DOHH2 (cell line): ENCODE data around the gene PKD2L1.
A peak's percentile ranks its signal among the peaks of the same experiment; 100 is the strongest.

Source experiments
- H3F3A ChIP-seq: fragments of 200-600 bp; sonication (generic), shearing (Covaris generic); 2 replicates; pipeline ENCODE4 v1.6.0; 2016; ENCODE audit warnings: antibody characterized with exemption, mild to moderate bottlenecking; ENCODE audit not compliant: control insufficient read depth, insufficient read depth
- H3K27ac ChIP-seq: fragments of 200-600 bp; sonication (generic); 2 replicates; pipeline ENCODE4 v1.5.1; 2014; ENCODE audit warnings: low read depth, mild to moderate bottlenecking, low read length, moderate library complexity
- H3K27me3 ChIP-seq: fragments of 200-600 bp; sonication (generic); 2 replicates; pipeline ENCODE4 v1.6.1; 2014; ENCODE audit warnings: mild to moderate bottlenecking, low read length, mixed read lengths; ENCODE audit not compliant: control insufficient read depth
- H3K36me3 ChIP-seq: fragments of 200-600 bp; sonication (generic); 2 replicates; pipeline ENCODE4 v1.6.1; 2014; ENCODE audit warnings: mild to moderate bottlenecking, low read length, moderate library complexity, mixed read lengths; ENCODE audit not compliant: control insufficient read depth
- H3K4me1 ChIP-seq: fragments of 200-600 bp; sonication (generic); 2 replicates; pipeline ENCODE4 v1.6.1; 2014; ENCODE audit warnings: mild to moderate bottlenecking, low read length, mixed read lengths; ENCODE audit not compliant: control insufficient read depth
- H3K4me2 ChIP-seq: fragments of 200-600 bp; sonication (generic); 2 replicates; pipeline ENCODE4 v1.6.0; 2014; ENCODE audit warnings: mild to moderate bottlenecking, low read length, moderate library complexity
- H3K4me3 ChIP-seq: fragments of 200-600 bp; sonication (generic); 2 replicates; pipeline ENCODE4 v1.5.1; 2014; ENCODE audit warnings: mild to moderate bottlenecking, low read length, mixed read lengths
- H3K79me2 ChIP-seq: fragments of 200-600 bp; sonication (generic); 2 replicates; pipeline ENCODE4 v1.6.1; 2014; ENCODE audit warnings: mild to moderate bottlenecking, low read length, mixed read lengths; ENCODE audit not compliant: control insufficient read depth
- H3K9me2 ChIP-seq: fragments of 200-600 bp; sonication (generic); replicated peaks from 2 replicates; pipeline ENCODE4 v1.6.1; 2014; ENCODE audit warnings: mild to moderate bottlenecking, low read length, mixed read lengths; ENCODE audit not compliant: control insufficient read depth
- H3K9me3 ChIP-seq: fragments of 200-600 bp; sonication (generic); 2 replicates; pipeline ENCODE4 v1.6.1; 2014; ENCODE audit warnings: antibody characterized with exemption, low read length, mixed read lengths; ENCODE audit not compliant: control insufficient read depth, insufficient read depth
- H4K20me1 ChIP-seq: fragments of 200-600 bp; sonication (generic); 2 replicates; pipeline ENCODE4 v1.6.0; 2014; ENCODE audit warnings: low read depth, mild to moderate bottlenecking, antibody characterized with exemption, low read length, moderate library complexity; ENCODE audit not compliant: control insufficient read depth, insufficient read depth
- CTCF ChIP-seq: fragments of 200-600 bp; sonication (generic); IDR thresholded peaks from one replicate; pipeline ENCODE4 v1.5.1; 2014; ENCODE audit warnings: antibody characterized with exemption, mild to moderate bottlenecking, low read depth, low read length; ENCODE audit not compliant: poor library complexity, severe bottlenecking
- EZH2phosphoT487 ChIP-seq: fragments of 200-600 bp; sonication (generic); IDR thresholded peaks from 2 replicates; pipeline ENCODE4 v1.6.1; 2017; ENCODE audit warnings: borderline replicate concordance, mild to moderate bottlenecking, antibody characterized with exemption, low read length, moderate library complexity, mixed read lengths

PKD2L1 gene

GRCh38 chr10:100353770-100354485, 23.9 kb upstream of the PKD2L1 start:
- Histone ChIP-seq H4K20me1 (peaks cover 65% of the 10 kb centered on the region), H3K27ac (no peak overlapping the region), H3K4me3 (no peak overlapping the region), H3K9me2 (no peaks in the 10 kb centered on the region), H3K4me2 (peak overlapping the region; percentile 5; the same call in 1 of the 2 replicates), H3K4me1 (peaks cover 48% of the 10 kb centered on the region), H3K36me3 (peaks cover 94% of the 10 kb centered on the region), H3K79me2 (peaks cover 89% of the 10 kb centered on the region), H3K27me3 (no peaks in the 10 kb centered on the region), H3F3A (peaks cover 30% of the 10 kb centered on the region), H3K9me3 (no peaks in the 10 kb centered on the region)
- TF ChIP-seq CTCF = no peak
- TF ChIP-seq EZH2phosphoT487 = no peak

- peak overlapping the region; percentile 75 for H3K4me2 ChIP-seq
- no peaks in the 10 kb centered on the region for H3K27me3 ChIP-seq
- H3F3A ChIP-seq = peaks cover 14% of the 10 kb centered on the region; the same call in 1 of the 2 replicates
- peak overlapping the region; percentile 90 for H3K4me3 ChIP-seq
- peaks cover 56% of the 10 kb centered on the region for H3K4me1 ChIP-seq
- no peak for TF ChIP-seq CTCF
- no peak for TF ChIP-seq EZH2phosphoT487
- peaks cover 97% of the 10 kb centered on the region for H3K79me2 ChIP-seq
- peaks cover 90% of the 10 kb centered on the region for H3K36me3 ChIP-seq
- peaks cover 73% of the 10 kb centered on the region for H4K20me1 ChIP-seq
- no peaks in the 10 kb centered on the region for H3K9me2 ChIP-seq
- H3K27ac ChIP-seq = peak overlapping the region; percentile 17; the same call in 1 of the 2 replicates
- H3K9me3 ChIP-seq = no peaks in the 10 kb centered on the region
Observed at GRCh38 chr10:100350914-100351485, 21.0 kb upstream of the PKD2L1 start.

- Histone ChIP-seq H3K36me3 (peaks cover 77% of the 10 kb centered on the region), H3K4me1 (peaks cover 60% of the 10 kb centered on the region), H3F3A (peaks cover 7% of the 10 kb centered on the region), H3K27me3 (no peaks in the 10 kb centered on the region), H4K20me1 (peaks cover 60% of the 10 kb centered on the region), H3K79me2 (peaks cover 90% of the 10 kb centered on the region), H3K4me3 (peak overlapping the region; percentile 90), H3K4me2 (peak overlapping the region; percentile 75), H3K9me3 (no peaks in the 10 kb centered on the region), H3K9me2 (no peaks in the 10 kb centered on the region), H3K27ac (peak overlapping the region; percentile 82; the same call in 1 of the 2 replicates)
- TF ChIP-seq EZH2phosphoT487 (no peak), CTCF (no peak)
Observed at GRCh38 chr10:100349672-100350071, 19.6 kb upstream of the PKD2L1 start.
